K562 (cell line): Measurements from ENCODE around the gene BCR. TPM values are rescaled to one million over a fixed set of nuclear protein-coding genes. Genes with fewer than 3 reads are reported as not detected.

Experiments
- ATAC-seq: fragments of 200-7000 bp; cut with Tn5 transposase; 3 replicates; pipeline ENCODE4 v1.9.1; 2020; ENCODE audit warnings: moderate library complexity
- BruUV-seq: library from RNA; stranded (reverse); fragments of 400-500 nt; replicated peaks from 2 replicates; lab custom pipeline; 2021; lab: Mats Ljungman, UMichigan
- CTCF ChIA-PET: fragments of 300-600 bp; formaldehyde crosslinking; extraction: SDS; loops from one replicate; lab custom pipeline; 2021; ENCODE audit warnings: low intra/inter-chr PET ratio; lab: Yijun Ruan, JAX
- POLR2A ChIA-PET: fragments of 300-600, 350-650 bp; sonication (Branson Sonifier 250); formaldehyde crosslinking; extraction: SDS; loops from one replicate; lab custom pipeline; 2021; ENCODE audit warnings: antibody characterized with exemption, inconsistent platforms; lab: Yijun Ruan, JAX
- DNase-seq, 4 experiments: peaks; one replicate each; pipeline versions ENCODE4 v3.0.0 to v3.0.0-alpha.2; 2011 to 2018; ENCODE audit warnings: low spot score in 3 of 4, mixed read lengths in 3 of 4; ENCODE audit errors: extremely low read depth in 1 of 4
- FAIRE-seq: peaks from 2 replicates; lab custom pipeline; 2011; peaks lifted over from hg19 to GRCh38; lab: Jason Lieb, UNC
- H2AFZ ChIP-seq: 2 replicates; pipeline ENCODE4 v1.6.0; 2011; ENCODE audit warnings: low read depth, low read length, control low read depth, inconsistent platforms
- H3K27ac ChIP-seq: fragments of 200-600 bp; 3 replicates; pipeline ENCODE4 v1.8.0; 2011; ENCODE audit warnings: low read depth, mild to moderate bottlenecking, control low read depth, inconsistent platforms, low read length, moderate library complexity, mixed read lengths; ENCODE audit errors: extremely low read depth
- H3K27me3 ChIP-seq, 2 experiments: fragments of 300-600 bp in 1 of 2; 2 replicates in 1 of 2; 3 replicates in 1 of 2; pipeline versions ENCODE4 v1.6.0 to v1.8.0; 2011; ENCODE audit warnings: inconsistent platforms in 2 of 2, low read length in 2 of 2, mild to moderate bottlenecking in 1 of 2, mixed read lengths in 1 of 2, moderate library complexity in 1 of 2; ENCODE audit not compliant: control insufficient read depth in 2 of 2, insufficient read depth in 2 of 2
- H3K36me3 ChIP-seq: fragments of 300-600 bp; 3 replicates; pipeline ENCODE4 v1.8.0; 2011; ENCODE audit warnings: mild to moderate bottlenecking, low read length, inconsistent platforms; ENCODE audit not compliant: control insufficient read depth, insufficient read depth
- H3K4me1 ChIP-seq, 2 experiments: fragments of 200-600 bp in 1 of 2; replicated peaks in 1 of 2; 2 replicates in 1 of 2; 3 replicates in 1 of 2; pipeline versions ENCODE4 v1.5.1 to v1.8.0; 2011; ENCODE audit warnings: inconsistent platforms in 2 of 2, low read length in 2 of 2, mild to moderate bottlenecking in 1 of 2, mixed read lengths in 1 of 2, moderate library complexity in 1 of 2; ENCODE audit not compliant: control insufficient read depth in 2 of 2, insufficient read depth in 2 of 2
- H3K4me2 ChIP-seq: 2 replicates; pipeline ENCODE4 v1.6.1; 2011; ENCODE audit warnings: low read length, control low read depth, inconsistent platforms, mixed read lengths; ENCODE audit not compliant: insufficient read depth
- H3K4me3 ChIP-seq: fragments of 200-600 bp; sonication (generic), shearing (Covaris generic); 2 replicates; pipeline ENCODE4 v1.5.1; 2016; ENCODE audit warnings: control low read depth, inconsistent platforms
- H3K79me2 ChIP-seq: fragments of 200-600 bp; 3 replicates; pipeline ENCODE4 v1.8.0; 2011; ENCODE audit warnings: low read length, inconsistent platforms; ENCODE audit not compliant: control insufficient read depth, insufficient read depth
- H3K9ac ChIP-seq, 2 experiments: 2 replicates each; pipeline versions ENCODE4 v1.6.0 to v1.6.1; 2011; ENCODE audit warnings: low read depth in 2 of 2, low read length in 2 of 2, control low read depth in 1 of 2, inconsistent platforms in 1 of 2, mild to moderate bottlenecking in 1 of 2, mixed read lengths in 1 of 2; ENCODE audit not compliant: insufficient read depth in 1 of 2
- H3K9me1 ChIP-seq: one replicate; pipeline ENCODE4 v1.6.0; 2011; ENCODE audit warnings: inconsistent platforms, mild to moderate bottlenecking, low read length, moderate library complexity; ENCODE audit not compliant: control insufficient read depth, insufficient read depth
- H3K9me3 ChIP-seq: replicated peaks from 2 replicates; pipeline ENCODE4 v1.5.1; 2011; ENCODE audit warnings: low read depth, low read length, inconsistent platforms; ENCODE audit not compliant: control insufficient read depth, insufficient read depth
- H4K20me1 ChIP-seq: replicated peaks from 2 replicates; pipeline ENCODE4 v1.6.1; 2011; ENCODE audit warnings: low read length, inconsistent platforms, mixed read lengths; ENCODE audit not compliant: control insufficient read depth, insufficient read depth
- CBX8 ChIP-seq: fragments of 200-600 bp; sonication (generic); IDR thresholded peaks from 2 replicates; pipeline ENCODE4 v1.6.1; 2012; ENCODE audit warnings: borderline replicate concordance, mixed run types, low read depth, mild to moderate bottlenecking, moderate library complexity, mixed read lengths, low read length, control low read depth, inconsistent platforms; ENCODE audit not compliant: poor library complexity, severe bottlenecking; ENCODE audit errors: extremely low read depth
- HMG20B ChIP-seq: fragments of 250-450 bp; sonication (Bioruptor Pico); IDR thresholded peaks from 2 replicates; pipeline ENCODE4 v1.5.0; 2021; ENCODE audit warnings: mild to moderate bottlenecking
- LEF1 ChIP-seq: fragments of 450-650 bp; IDR thresholded peaks from 2 replicates; pipeline ENCODE4 v1.6.1; 2016; ENCODE audit warnings: mild to moderate bottlenecking
- SP1 ChIP-seq: sonication (generic); formaldehyde crosslinking; IDR thresholded peaks from 2 replicates; pipeline ENCODE4 v1.8.1; 2022; ENCODE audit warnings: mild to moderate bottlenecking, missing genetic modification reagents
- SUPT5H ChIP-seq: fragments of 450-650 bp; IDR thresholded peaks from 2 replicates; pipeline ENCODE4 v1.6.1; 2016
- WGBS: fragments of 100-300 bp; shearing (Covaris generic); methylation state at CpG from one replicate; pipeline ENCODE4 v1.1.6; 2016; ENCODE audit warnings: low coverage, mixed read lengths; ENCODE audit not compliant: insufficient coverage; ENCODE audit errors: missing lambda C conversion rate; 5-methylcytosine and 5-hydroxymethylcytosine counted together
- in situ Hi-C: fragments of 300-500 bp; cut with MboI; formaldehyde crosslinking; loops from 4 replicates; pipeline ENCODE4 v1.15.0; 2018; ENCODE audit warnings: inconsistent platforms, mixed read lengths
- intact Hi-C: fragments of 100-400 bp; cut with micrococcal nuclease; formaldehyde crosslinking; loops from 2 replicates; pipeline ENCODE4 v1.14.2; 2022
- polyA plus RNA-seq, 8 experiments: library from polyadenylated mRNA; depleted of rRNA in 4 of 8; stranded (reverse) in 5 of 8; unstranded in 3 of 8; fragments of >200 nt; fragmentation: Nextera tagmentation in 2 of 8; fragmentation: Illumina TruSeq in 1 of 8; extraction: Ambion mirVana in 2 of 8; extraction: Trizol in 1 of 8; gene quantifications; 2 replicates each; pipeline versions ENCODE4 v1.2.1 to v1.2.3, GENCODE V29; 2011 to 2014; ENCODE audit warnings: inconsistent platforms in 1 of 8, missing spikeins in 1 of 8
- total RNA-seq, 7 experiments: library from RNA; depleted of rRNA in 6 of 7; stranded (reverse); fragments of >200 nt in 6 of 7; fragmentation: Illumina TruSeq in 2 of 7; extraction: Trizol in 2 of 7; gene quantifications; 2 replicates each; pipeline versions ENCODE4 v1.2.1 to v1.2.3, GENCODE V29; 2011 to 2021; ENCODE audit warnings: low replicate concordance in 1 of 7
- TF ChIP-seq, protein P1 (sequence below): fragments of 250-450 bp; sonication (Bioruptor Pico); IDR thresholded peaks from 2 replicates; pipeline ENCODE4 v1.5.0; 2021
- TF ChIP-seq, protein P2 (sequence below): sonication (generic); IDR thresholded peaks from 2 replicates; pipeline ENCODE4 v1.6.1; 2016

Gene BCR
- total and polyA plus RNA-seq, 9 of the 15 experiments (the other 6 are each of a cell fraction or from before 2014, with no cell fraction given), result 0.41 to 150 (median 45.6) TPM

DNA sequence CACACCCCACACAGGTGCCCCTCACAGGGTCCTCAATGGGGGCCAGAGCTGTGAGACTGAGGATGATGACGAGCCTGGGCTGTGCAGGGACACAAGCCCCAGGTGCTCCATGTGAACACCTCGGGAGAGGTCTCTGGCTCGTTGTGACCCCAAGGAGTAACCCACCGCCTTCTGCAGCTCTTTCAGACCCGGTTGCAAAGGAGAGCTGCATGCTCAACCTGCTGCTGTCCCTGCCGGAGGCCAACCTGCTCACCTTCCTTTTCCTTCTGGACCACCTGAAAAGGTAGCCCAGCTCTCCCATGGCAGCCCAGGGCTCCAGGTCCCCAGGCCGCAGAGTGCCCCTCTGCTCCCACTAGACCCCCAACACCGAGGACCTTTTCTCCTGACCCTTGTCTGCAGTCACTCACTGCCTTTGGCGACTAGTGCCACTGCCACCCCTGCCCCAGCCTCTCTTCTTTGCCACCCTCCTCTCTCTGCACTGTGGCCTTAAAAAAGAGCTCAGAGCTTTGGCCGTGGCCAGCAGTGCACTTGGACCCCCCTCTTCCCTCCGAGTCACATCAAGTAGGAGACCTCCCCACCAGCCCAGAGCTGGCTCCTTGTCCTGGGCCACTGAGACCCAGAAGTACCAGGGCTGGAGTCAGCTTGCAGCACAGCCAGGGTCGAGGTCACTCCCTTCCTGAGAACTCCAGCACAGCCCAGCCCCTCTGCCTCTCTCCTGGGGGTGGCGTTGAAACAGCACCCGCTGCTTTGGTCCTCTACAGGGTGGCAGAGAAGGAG, 133.7 kb downstream of the BCR start:
- in situ Hi-C loops (loop anchor here (5.0 to 25.0 kb wide), 2 partner anchors 548 to 682 kb away; partner anchors contain the start of gene SLC2A11), intact Hi-C loops (no loop called here)
- Histone ChIP-seq H2AFZ (no peak overlapping the region), H4K20me1 (no peaks in the 10 kb centered on the region), H3K9me1 (no peaks in the 10 kb centered on the region), H3K9me3 (no peaks in the 10 kb centered on the region), H3K79me2 (no peaks in the 10 kb centered on the region), H3K36me3 (no peaks in the 10 kb centered on the region), H3K4me2 (no peak overlapping the region), H3K9ac (no peak overlapping the region), H3K4me3 (no peak overlapping the region), H3K27ac (no peak overlapping the region), H3K27me3 (no peaks in the 10 kb centered on the region), H3K4me1 (peaks cover 0 to 2% of the 10 kb centered on the region in 2 experiments; a peak in 1 of 5 replicates)
- TF ChIP-seq, protein P1, sequence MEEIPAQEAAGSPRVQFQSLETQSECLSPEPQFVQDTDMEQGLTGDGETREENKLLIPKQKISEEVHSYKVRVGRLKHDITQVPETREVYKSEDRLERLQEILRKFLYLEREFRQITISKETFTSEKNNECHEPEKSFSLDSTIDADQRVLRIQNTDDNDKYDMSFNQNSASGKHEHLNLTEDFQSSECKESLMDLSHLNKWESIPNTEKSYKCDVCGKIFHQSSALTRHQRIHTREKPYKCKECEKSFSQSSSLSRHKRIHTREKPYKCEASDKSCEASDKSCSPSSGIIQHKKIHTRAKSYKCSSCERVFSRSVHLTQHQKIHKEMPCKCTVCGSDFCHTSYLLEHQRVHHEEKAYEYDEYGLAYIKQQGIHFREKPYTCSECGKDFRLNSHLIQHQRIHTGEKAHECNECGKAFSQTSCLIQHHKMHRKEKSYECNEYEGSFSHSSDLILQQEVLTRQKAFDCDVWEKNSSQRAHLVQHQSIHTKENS, result no peak
- TF ChIP-seq SP1 (CRISPR knock-in tag) (no peak), SUPT5H (no peak), HMG20B (CRISPR knock-in tag) (no peak), LEF1 (no peak), CBX8 (no peak)
- TF ChIP-seq, protein P2, sequence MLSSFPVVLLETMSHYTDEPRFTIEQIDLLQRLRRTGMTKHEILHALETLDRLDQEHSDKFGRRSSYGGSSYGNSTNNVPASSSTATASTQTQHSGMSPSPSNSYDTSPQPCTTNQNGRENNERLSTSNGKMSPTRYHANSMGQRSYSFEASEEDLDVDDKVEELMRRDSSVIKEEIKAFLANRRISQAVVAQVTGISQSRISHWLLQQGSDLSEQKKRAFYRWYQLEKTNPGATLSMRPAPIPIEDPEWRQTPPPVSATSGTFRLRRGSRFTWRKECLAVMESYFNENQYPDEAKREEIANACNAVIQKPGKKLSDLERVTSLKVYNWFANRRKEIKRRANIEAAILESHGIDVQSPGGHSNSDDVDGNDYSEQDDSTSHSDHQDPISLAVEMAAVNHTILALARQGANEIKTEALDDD, result no peak
- DNase-seq, result no peak
- no peak for FAIRE-seq
- CTCF ChIA-PET, result interaction anchor here (0.6 kb wide), 1 partner anchor 279 kb away, joined by 3 read pairs; no protein-coding TSS in a partner anchor
- 71% methylated on average over 9 of the region's 14 CpGs for WGBS
- POLR2A ChIA-PET, result interaction anchor here (0.6 kb wide), 1 partner anchor 83 kb away, joined by 3 read pairs; no protein-coding TSS in a partner anchor
- BruUV-seq, result no TSS peak
- ATAC-seq, result no peak
